OCI-LY3 (cell line): ENCODE measurements around the gene DLG4.

ENCODE experiments used
- H2AFZ ChIP-seq: fragments of 200-600, 300-600 bp; shearing (Covaris generic); 2 replicates; pipeline ENCODE4 v1.6.0; 2014; ENCODE audit warnings: antibody characterized with exemption, low read depth, low read length
- H3K27ac ChIP-seq: fragments of 200-600, 300-600 bp; sonication (generic); 2 replicates; pipeline ENCODE4 v1.5.1; 2014; ENCODE audit warnings: mild to moderate bottlenecking, low read length, moderate library complexity, mixed read lengths
- H3K27me3 ChIP-seq: fragments of 200-600, 300-600 bp; sonication (generic); 2 replicates; pipeline ENCODE4 v1.6.1; 2014; ENCODE audit warnings: low read depth, low read length, mixed read lengths
- H3K36me3 ChIP-seq: fragments of 200-600, 300-600 bp; sonication (generic); replicated peaks from 2 replicates; pipeline ENCODE3; 2014; ENCODE audit warnings: low read depth, low read length, mixed read lengths
- H3K4me1 ChIP-seq: fragments of 300-600, 200-600 bp; sonication (generic); 2 replicates; pipeline ENCODE4 v1.6.1; 2014; ENCODE audit warnings: low read length, mixed read lengths
- H3K4me2 ChIP-seq: fragments of 200-600, 300-600 bp; sonication (generic); 2 replicates; pipeline ENCODE4 v1.6.1; 2014; ENCODE audit warnings: low read length, mixed read lengths
- H3K4me3 ChIP-seq: fragments of 300-600, 200-600 bp; sonication (generic); 2 replicates; pipeline ENCODE4 v1.5.1; 2014; ENCODE audit warnings: antibody characterized with exemption, mild to moderate bottlenecking, low read length, moderate library complexity
- H3K79me2 ChIP-seq: fragments of 300-600, 200-600 bp; shearing (Covaris generic); 2 replicates; pipeline ENCODE4 v1.6.1; 2014; ENCODE audit warnings: mild to moderate bottlenecking, low read length, mixed read lengths
- H3K9ac ChIP-seq: fragments of 300-600, 200-600 bp; shearing (Covaris generic); 2 replicates; pipeline ENCODE4 v1.6.0; 2014; ENCODE audit warnings: mild to moderate bottlenecking, low read length, moderate library complexity
- H3K9me3 ChIP-seq: fragments of 200-600, 300-600 bp; shearing (Covaris generic); 2 replicates; pipeline ENCODE4 v1.6.1; 2014; ENCODE audit warnings: low read length, mixed read lengths; ENCODE audit not compliant: insufficient read depth
- H4K20me1 ChIP-seq: fragments of 200-600, 300-600 bp; sonication (generic); 2 replicates; pipeline ENCODE4 v1.6.1; 2016; ENCODE audit warnings: low read length, mixed read lengths; ENCODE audit not compliant: insufficient read depth
- CTCF ChIP-seq: fragments of 200-600, 300-600 bp; sonication (generic); IDR thresholded peaks from 2 replicates; pipeline ENCODE4 v1.5.1; 2014; ENCODE audit warnings: antibody characterized with exemption, low read length, low read depth
- EZH2phosphoT487 ChIP-seq: fragments of 200-600 bp; shearing (Covaris generic); IDR thresholded peaks from 2 replicates; pipeline ENCODE4 v1.6.1; 2018; ENCODE audit warnings: antibody characterized with exemption, mixed run types, low read depth

DLG4 gene

GRCh38 chr17:7228920-7229319 lies 9.3 kb upstream of the DLG4 start:
- H3K9ac ChIP-seq: no peak overlapping the region
- H3K27ac ChIP-seq: no peak overlapping the region
- H3K4me3 ChIP-seq: no peak overlapping the region
- H4K20me1 ChIP-seq: peaks cover 6% of the 10 kb centered on the region; the same call in 1 of the 2 replicates
- peaks cover 29% of the 10 kb centered on the region for H3K79me2 ChIP-seq
- peaks cover 4% of the 10 kb centered on the region for H3K4me1 ChIP-seq
- no peak overlapping the region for H2AFZ ChIP-seq
- H3K27me3 ChIP-seq: no peaks in the 10 kb centered on the region
- H3K36me3 ChIP-seq: peaks cover 1% of the 10 kb centered on the region
- H3K9me3 ChIP-seq: no peaks in the 10 kb centered on the region
- no peak for TF ChIP-seq CTCF
- no peak for TF ChIP-seq EZH2phosphoT487
- no peak overlapping the region for H3K4me2 ChIP-seq

- no peak for TF ChIP-seq CTCF
- no peak for TF ChIP-seq EZH2phosphoT487
- H3K9ac ChIP-seq: no peak overlapping the region
- peaks cover 7% of the 10 kb centered on the region for H3K36me3 ChIP-seq
- H3K4me3 ChIP-seq: no peak overlapping the region
- peaks cover 10% of the 10 kb centered on the region for H3K79me2 ChIP-seq
- peaks cover 1% of the 10 kb centered on the region; the same call in 1 of the 2 replicates for H4K20me1 ChIP-seq
- no peak overlapping the region for H3K27ac ChIP-seq
- no peak overlapping the region for H3K4me2 ChIP-seq
- H3K9me3 ChIP-seq: no peaks in the 10 kb centered on the region
- no peaks in the 10 kb centered on the region for H3K4me1 ChIP-seq
- H2AFZ ChIP-seq: no peak overlapping the region
- H3K27me3 ChIP-seq: no peaks in the 10 kb centered on the region
These were observed 7.4 kb upstream of the DLG4 start for GRCh38 chr17:7226721-7227710.

- no peak for TF ChIP-seq EZH2phosphoT487
- no peak for TF ChIP-seq CTCF
- no peaks in the 10 kb centered on the region for H3K27me3 ChIP-seq
- H3K36me3 ChIP-seq: peaks cover 7% of the 10 kb centered on the region
- H3K9ac ChIP-seq: no peak overlapping the region
- no peak overlapping the region for H2AFZ ChIP-seq
- no peak overlapping the region for H3K4me2 ChIP-seq
- no peak overlapping the region for H3K27ac ChIP-seq
- no peaks in the 10 kb centered on the region for H4K20me1 ChIP-seq
- no peak overlapping the region for H3K4me3 ChIP-seq
- no peaks in the 10 kb centered on the region for H3K9me3 ChIP-seq
- peaks cover 3% of the 10 kb centered on the region; the same call in 1 of the 2 replicates for H3K79me2 ChIP-seq
- H3K4me1 ChIP-seq: no peaks in the 10 kb centered on the region; the same call in 1 of the 2 replicates
These were observed 6.2 kb upstream of the DLG4 start for GRCh38 chr17:7225711-7226331.

- Histone ChIP-seq H3K4me2 (no peak overlapping the region), H3K4me1 (peaks cover 4% of the 10 kb centered on the region), H3K79me2 (0 out of 2 replicates have a peak, but pooled peaks cover 4% of the 10 kb centered on the region), H4K20me1 (no peaks in the 10 kb centered on the region), H3K36me3 (peaks cover 7% of the 10 kb centered on the region), H3K9ac (no peak overlapping the region), H3K27me3 (no peaks in the 10 kb centered on the region), H3K4me3 (no peak overlapping the region), H3K9me3 (no peaks in the 10 kb centered on the region), H2AFZ (no peak overlapping the region), H3K27ac (no peak overlapping the region)
- TF ChIP-seq EZH2phosphoT487 (no peak), CTCF (no peak)
These were observed 5.0 kb upstream of the DLG4 start for GRCh38 chr17:7224661-7225111.
